Neural crest cell (in vitro differentiated cells): ENCODE results near the gene ATG9B. TPM values are rescaled to one million over a fixed set of nuclear protein-coding genes. Genes with fewer than 3 reads are reported as not detected.

Source experiments
- DNase-seq: peaks from one replicate; pipeline ENCODE4 v3.0.0; 2021; ENCODE audit warnings: low read depth, mixed read lengths, low spot score
- H3K27ac Mint-ChIP-seq: one replicate; pipeline ENCODE4 v1.8.0; 2021; ENCODE audit warnings: mild to moderate bottlenecking, mixed read lengths; ENCODE audit not compliant: unreplicated experiment
- H3K27me3 Mint-ChIP-seq: 2 replicates; pipeline ENCODE4 v1.8.0; 2021; ENCODE audit warnings: low read depth, mild to moderate bottlenecking, mixed read lengths
- H3K36me3 Mint-ChIP-seq: 2 replicates; pipeline ENCODE4 v1.8.0; 2021; ENCODE audit warnings: low read depth, mild to moderate bottlenecking, mixed read lengths
- H3K4me1 Mint-ChIP-seq: 2 replicates; pipeline ENCODE4 v1.8.0; 2021; ENCODE audit warnings: mixed read lengths
- H3K4me3 Mint-ChIP-seq: one replicate; pipeline ENCODE4 v1.8.0; 2021; ENCODE audit warnings: mild to moderate bottlenecking, mixed read lengths
- H3K9me3 Mint-ChIP-seq: 2 replicates; pipeline ENCODE4 v1.8.0; 2021; ENCODE audit warnings: mixed read lengths
- CTCF ChIP-seq: fragments of 200-600 bp; sonication (generic); conservative IDR thresholded peaks from 2 replicates; pipeline ENCODE4 v1.5.0; 2021; ENCODE audit warnings: antibody characterized with exemption, mild to moderate bottlenecking
- total RNA-seq: library from RNA; stranded (reverse); gene quantifications from 2 replicates; pipeline ENCODE4 v1.2.1, GENCODE V29; 2021

The ATG9B gene
- total RNA-seq, 1 donor from 2014 or later: 8.0 TPM

GRCh38 chr7:151038951-151039849 is 14.9 kb upstream of the ATG9B start:
- no peak for TF ChIP-seq CTCF
- Mint-ChIP-seq H3K27me3 (no peaks in the 10 kb centered on the region), H3K36me3 (no peaks in the 10 kb centered on the region), H3K27ac (peak overlapping the region; percentile 71), H3K4me3 (no peak overlapping the region), H3K9me3 (no peaks in the 10 kb centered on the region), H3K4me1 (no peaks in the 10 kb centered on the region)
- no peak for DNase-seq

- no peak for TF ChIP-seq CTCF
- Mint-ChIP-seq H3K4me1 (no peaks in the 10 kb centered on the region), H3K4me3 (no peak overlapping the region), H3K27ac (no peak overlapping the region), H3K36me3 (no peaks in the 10 kb centered on the region), H3K27me3 (no peaks in the 10 kb centered on the region), H3K9me3 (no peaks in the 10 kb centered on the region)
- no peak for DNase-seq
Measured at GRCh38 chr7:151035902-151036301, 11.6 kb upstream of the ATG9B start.

- DNase-seq: no peak
- no peak for TF ChIP-seq CTCF
- no peaks in the 10 kb centered on the region for H3K4me1 Mint-ChIP-seq
- H3K27ac Mint-ChIP-seq: no peak overlapping the region
- no peaks in the 10 kb centered on the region for H3K9me3 Mint-ChIP-seq
- no peaks in the 10 kb centered on the region for H3K27me3 Mint-ChIP-seq
- no peaks in the 10 kb centered on the region for H3K36me3 Mint-ChIP-seq
- H3K4me3 Mint-ChIP-seq: no peak overlapping the region
Measured at GRCh38 chr7:151035026-151035717, 10.9 kb upstream of the ATG9B start.

GRCh38 chr7:151034312-151035025 is 10.2 kb upstream of the ATG9B start:
- no peak for TF ChIP-seq CTCF
- DNase-seq: no peak
- H3K27me3 Mint-ChIP-seq: no peaks in the 10 kb centered on the region

GRCh38 chr7:151033864-151034249 is 9.6 kb upstream of the ATG9B start:
- no peak for TF ChIP-seq CTCF
- Mint-ChIP-seq H3K27me3 (no peaks in the 10 kb centered on the region), H3K36me3 (no peaks in the 10 kb centered on the region), H3K9me3 (no peaks in the 10 kb centered on the region), H3K4me3 (no peak overlapping the region), H3K27ac (no peak overlapping the region), H3K4me1 (peaks cover 5% of the 10 kb centered on the region)
- DNase-seq: no peak

More at GRCh38 chr7:151034312-151035025, 10.2 kb upstream of the ATG9B start:
- Mint-ChIP-seq H3K27ac (no peak overlapping the region), H3K36me3 (no peaks in the 10 kb centered on the region), H3K9me3 (no peaks in the 10 kb centered on the region), H3K4me1 (no peaks in the 10 kb centered on the region), H3K4me3 (no peak overlapping the region)
